GM23338 (cell line): ENCODE measurements around the gene PHAX. TPM values are rescaled to one million over a fixed set of nuclear protein-coding genes. Genes with fewer than 3 reads are reported as not detected.

Experiments
- ATAC-seq: fragments of 200-7000 bp; cut with Tn5 transposase; 3 replicates; pipeline ENCODE4 v1.9.1; 2020
- DNase-seq: peaks from one replicate; pipeline ENCODE4 v3.0.0-alpha.2; 2015; ENCODE audit warnings: low spot score
- H2AFZ ChIP-seq: fragments of 200-600 bp; sonication (generic); 2 replicates; pipeline ENCODE4 v1.8.0; 2016; ENCODE audit warnings: antibody characterized with exemption, mild to moderate bottlenecking, moderate library complexity
- H3F3A ChIP-seq: fragments of 200-600 bp; sonication (generic); replicated peaks from 2 replicates; pipeline ENCODE4 v1.8.0; 2017; ENCODE audit warnings: antibody characterized with exemption, mixed run types, low read depth
- H3K27ac ChIP-seq: fragments of 200-600 bp; sonication (generic); 2 replicates; pipeline ENCODE4 v1.6.1; 2016; ENCODE audit warnings: low read depth
- H3K27me3 ChIP-seq: fragments of 200-600 bp; sonication (generic); 2 replicates; pipeline ENCODE4 v1.8.0; 2016; ENCODE audit warnings: mild to moderate bottlenecking, mixed run types, moderate library complexity; ENCODE audit not compliant: insufficient read depth
- H3K36me3 ChIP-seq: fragments of 200-600 bp; sonication (generic); 2 replicates; pipeline ENCODE4 v1.8.0; 2016; ENCODE audit warnings: mild to moderate bottlenecking; ENCODE audit not compliant: insufficient read depth
- H3K4me1 ChIP-seq: fragments of 200-600 bp; sonication (generic); 2 replicates; pipeline ENCODE4 v1.8.0; 2016; ENCODE audit warnings: mild to moderate bottlenecking, moderate library complexity; ENCODE audit not compliant: insufficient read depth
- H3K4me2 ChIP-seq: fragments of 200-600 bp; sonication (generic); 2 replicates; pipeline ENCODE4 v1.7.1; 2017; ENCODE audit warnings: mixed run types
- H3K4me3 ChIP-seq: fragments of 200-600 bp; sonication (generic); 2 replicates; pipeline ENCODE4 v1.6.1; 2016; ENCODE audit warnings: mixed run types
- H3K79me2 ChIP-seq: fragments of 200-600 bp; sonication (generic); replicated peaks from 2 replicates; pipeline ENCODE4 v1.8.0; 2017; ENCODE audit warnings: mild to moderate bottlenecking; ENCODE audit not compliant: insufficient read depth
- H3K9me2 ChIP-seq: fragments of 200-600 bp; sonication (generic); 2 replicates; pipeline ENCODE4 v1.8.0; 2017; ENCODE audit not compliant: insufficient read depth
- H4K20me1 ChIP-seq: fragments of 200-600 bp; sonication (generic); replicated peaks from 2 replicates; pipeline ENCODE4 v1.8.0; 2017; ENCODE audit warnings: mild to moderate bottlenecking; ENCODE audit not compliant: insufficient read depth
- H3K27ac Mint-ChIP-seq: 2 replicates; pipeline ENCODE4 v1.8.0; 2020; ENCODE audit warnings: inconsistent platforms, mild to moderate bottlenecking, moderate library complexity, mixed read lengths
- H3K27me3 Mint-ChIP-seq: 3 replicates; pipeline ENCODE4 v1.8.0; 2022; ENCODE audit warnings: low read depth, mild to moderate bottlenecking, moderate library complexity, mixed read lengths, inconsistent platforms; ENCODE audit not compliant: insufficient read depth, poor library complexity
- H3K36me3 Mint-ChIP-seq: 3 replicates; pipeline ENCODE4 v1.8.0; 2021; ENCODE audit warnings: low read depth, mild to moderate bottlenecking, inconsistent platforms, moderate library complexity, mixed read lengths
- H3K4me1 Mint-ChIP-seq: 3 replicates; pipeline ENCODE4 v1.8.0; 2020; ENCODE audit warnings: mild to moderate bottlenecking, inconsistent platforms, mixed read lengths
- H3K4me3 Mint-ChIP-seq: 3 replicates; pipeline ENCODE4 v1.8.0; 2021; ENCODE audit warnings: moderate library complexity, mild to moderate bottlenecking, inconsistent platforms, mixed read lengths
- H3K9me3 Mint-ChIP-seq: 3 replicates; pipeline ENCODE4 v1.8.0; 2020; ENCODE audit warnings: moderate library complexity, mild to moderate bottlenecking, inconsistent platforms, mixed read lengths
- CREB1 ChIP-seq: fragments of 250-450 bp; sonication (Bioruptor Pico); IDR thresholded peaks from 2 replicates; pipeline ENCODE4 v1.5.0; 2020; ENCODE audit warnings: low read depth, mild to moderate bottlenecking, moderate library complexity
- EZH2phosphoT487 ChIP-seq: fragments of 200-600 bp; sonication (generic); IDR thresholded peaks from one replicate; pipeline ENCODE4 v1.8.1; 2018; ENCODE audit warnings: antibody characterized with exemption; ENCODE audit not compliant: unreplicated experiment
- JUNB ChIP-seq: IDR thresholded peaks from one replicate; pipeline ENCODE4 v1.6.1; 2016; ENCODE audit warnings: antibody characterized with exemption; ENCODE audit not compliant: unreplicated experiment
- NANOG ChIP-seq: IDR thresholded peaks from 2 replicates; pipeline ENCODE4 v1.6.1; 2016; ENCODE audit warnings: antibody characterized with exemption, borderline replicate concordance
- POLR2AphosphoS5 ChIP-seq: IDR thresholded peaks from 2 replicates; pipeline ENCODE4 v1.6.1; 2016; ENCODE audit warnings: antibody characterized with exemption, low read depth
- STAT1 ChIP-seq: IDR thresholded peaks from one replicate; pipeline ENCODE4 v1.6.1; 2016; ENCODE audit warnings: antibody characterized with exemption; ENCODE audit not compliant: unreplicated experiment
- ZNF114 ChIP-seq: fragments of 250-450 bp; sonication (Bioruptor Pico); IDR thresholded peaks from 2 replicates; pipeline ENCODE4 v1.5.0; 2020; ENCODE audit warnings: mild to moderate bottlenecking, moderate library complexity
- ZNF331 ChIP-seq: fragments of 250-450 bp; sonication (Bioruptor Pico); IDR thresholded peaks from 2 replicates; pipeline ENCODE4 v1.5.0; 2020; ENCODE audit warnings: low read depth, mild to moderate bottlenecking, moderate library complexity
- polyA plus RNA-seq: library from polyadenylated mRNA; unstranded; fragments of >200 nt; fragmentation: Nextera tagmentation; extraction: Ambion mirVana; gene quantifications from 2 replicates; pipeline ENCODE4 v1.2.1, GENCODE V29; 2016
- total RNA-seq: library from RNA; depleted of rRNA; stranded (reverse); fragments of >200 nt; shearing (Covaris generic); gene quantifications from 2 replicates; pipeline ENCODE4 v1.2.3, GENCODE V29; 2014
- TF ChIP-seq, protein P1 (sequence below): IDR thresholded peaks from one replicate; pipeline ENCODE4 v1.6.1; 2018; ENCODE audit warnings: antibody characterized with exemption; ENCODE audit not compliant: unreplicated experiment
- TF ChIP-seq, protein P2 (sequence below): IDR thresholded peaks from 2 replicates; pipeline ENCODE4 v1.6.1; 2016; ENCODE audit warnings: antibody characterized with exemption
- TF ChIP-seq, protein P3 (sequence below), 2 experiments: fragments of 200-600 bp in 1 of 2; sonication (generic) in 1 of 2; conservative IDR thresholded peaks; 2 replicates each; pipeline versions ENCODE4 v1.5.1 to v1.6.1; 2016 to 2017; ENCODE audit warnings: antibody characterized with exemption in 2 of 2, low read depth in 2 of 2, mild to moderate bottlenecking in 2 of 2, moderate library complexity in 1 of 2

The PHAX gene
- total and polyA plus RNA-seq, 2 experiments from 2014 or later: 75.9 to 140 TPM

DNA sequence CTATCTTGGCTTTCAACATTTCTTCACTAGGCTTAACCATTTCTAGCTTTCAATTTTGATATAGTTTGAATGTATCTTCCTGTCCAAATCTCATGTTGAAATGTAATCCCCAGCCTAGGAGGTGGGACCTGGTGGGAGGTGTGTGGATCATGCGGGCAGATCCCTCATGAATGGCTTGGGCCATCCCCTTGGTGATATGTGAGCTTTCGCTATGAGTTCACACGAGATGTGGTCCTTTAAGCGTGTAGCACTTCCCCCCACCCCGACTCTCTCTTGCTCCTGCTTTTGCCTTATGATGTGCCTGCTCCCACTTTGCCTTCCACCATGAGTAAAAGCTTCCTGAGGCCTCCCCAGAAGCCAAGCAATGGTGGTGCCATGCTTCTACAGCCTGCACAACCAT, 40.6 kb downstream of the PHAX start (continued):
- TF ChIP-seq, protein P1, sequence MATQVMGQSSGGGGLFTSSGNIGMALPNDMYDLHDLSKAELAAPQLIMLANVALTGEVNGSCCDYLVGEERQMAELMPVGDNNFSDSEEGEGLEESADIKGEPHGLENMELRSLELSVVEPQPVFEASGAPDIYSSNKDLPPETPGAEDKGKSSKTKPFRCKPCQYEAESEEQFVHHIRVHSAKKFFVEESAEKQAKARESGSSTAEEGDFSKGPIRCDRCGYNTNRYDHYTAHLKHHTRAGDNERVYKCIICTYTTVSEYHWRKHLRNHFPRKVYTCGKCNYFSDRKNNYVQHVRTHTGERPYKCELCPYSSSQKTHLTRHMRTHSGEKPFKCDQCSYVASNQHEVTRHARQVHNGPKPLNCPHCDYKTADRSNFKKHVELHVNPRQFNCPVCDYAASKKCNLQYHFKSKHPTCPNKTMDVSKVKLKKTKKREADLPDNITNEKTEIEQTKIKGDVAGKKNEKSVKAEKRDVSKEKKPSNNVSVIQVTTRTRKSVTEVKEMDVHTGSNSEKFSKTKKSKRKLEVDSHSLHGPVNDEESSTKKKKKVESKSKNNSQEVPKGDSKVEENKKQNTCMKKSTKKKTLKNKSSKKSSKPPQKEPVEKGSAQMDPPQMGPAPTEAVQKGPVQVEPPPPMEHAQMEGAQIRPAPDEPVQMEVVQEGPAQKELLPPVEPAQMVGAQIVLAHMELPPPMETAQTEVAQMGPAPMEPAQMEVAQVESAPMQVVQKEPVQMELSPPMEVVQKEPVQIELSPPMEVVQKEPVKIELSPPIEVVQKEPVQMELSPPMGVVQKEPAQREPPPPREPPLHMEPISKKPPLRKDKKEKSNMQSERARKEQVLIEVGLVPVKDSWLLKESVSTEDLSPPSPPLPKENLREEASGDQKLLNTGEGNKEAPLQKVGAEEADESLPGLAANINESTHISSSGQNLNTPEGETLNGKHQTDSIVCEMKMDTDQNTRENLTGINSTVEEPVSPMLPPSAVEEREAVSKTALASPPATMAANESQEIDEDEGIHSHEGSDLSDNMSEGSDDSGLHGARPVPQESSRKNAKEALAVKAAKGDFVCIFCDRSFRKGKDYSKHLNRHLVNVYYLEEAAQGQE: no peak
- no peak for TF ChIP-seq STAT1
- no peak for TF ChIP-seq POLR2AphosphoS5
- no peak for TF ChIP-seq EZH2phosphoT487
- TF ChIP-seq CREB1 (CRISPR knock-in tag): no peak

DNA sequence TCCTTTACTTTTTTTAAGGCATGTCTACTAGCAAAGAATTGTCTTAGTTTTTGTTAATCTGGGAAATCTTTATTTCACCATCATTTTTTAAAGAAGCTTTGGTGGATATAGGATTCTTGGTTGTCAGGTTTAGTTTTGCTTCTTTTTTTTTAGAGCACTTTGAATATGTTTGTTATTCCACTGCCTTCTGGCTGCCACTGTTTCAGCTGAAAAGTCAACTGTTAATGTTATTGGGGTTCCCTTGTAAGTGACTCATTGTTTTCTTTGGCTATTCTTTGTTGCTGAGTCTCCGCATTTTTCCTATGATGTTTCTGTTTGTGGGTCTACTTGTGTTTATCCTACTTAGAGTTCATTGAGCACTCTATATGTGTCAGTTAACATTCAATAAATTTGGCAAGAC, 44.4 kb downstream of the PHAX start:
- peaks cover 8% of the 10 kb centered on the region; the same call in 2 of the 3 replicates for H3K36me3 Mint-ChIP-seq
- DNase-seq: no peak
- Histone ChIP-seq H3K27me3 (no peaks in the 10 kb centered on the region), H3K4me3 (no peak overlapping the region), H3K4me2 (no peak overlapping the region), H3F3A (no peaks in the 10 kb centered on the region), H3K36me3 (no peaks in the 10 kb centered on the region; the same call in 1 of the 2 replicates), H3K79me2 (no peaks in the 10 kb centered on the region), H4K20me1 (no peaks in the 10 kb centered on the region), H2AFZ (no peak overlapping the region), H3K4me1 (no peaks in the 10 kb centered on the region), H3K9me2 (no peaks in the 10 kb centered on the region), H3K27ac (no peak overlapping the region)
- no peak overlapping the region for H3K27ac Mint-ChIP-seq
- H3K9me3 Mint-ChIP-seq: peaks cover 15% of the 10 kb centered on the region
- H3K27me3 Mint-ChIP-seq: peaks cover 3% of the 10 kb centered on the region
- TF ChIP-seq, protein P1: no peak
- TF ChIP-seq EZH2phosphoT487: no peak
- TF ChIP-seq CREB1 (CRISPR knock-in tag): no peak
- TF ChIP-seq, protein P2, sequence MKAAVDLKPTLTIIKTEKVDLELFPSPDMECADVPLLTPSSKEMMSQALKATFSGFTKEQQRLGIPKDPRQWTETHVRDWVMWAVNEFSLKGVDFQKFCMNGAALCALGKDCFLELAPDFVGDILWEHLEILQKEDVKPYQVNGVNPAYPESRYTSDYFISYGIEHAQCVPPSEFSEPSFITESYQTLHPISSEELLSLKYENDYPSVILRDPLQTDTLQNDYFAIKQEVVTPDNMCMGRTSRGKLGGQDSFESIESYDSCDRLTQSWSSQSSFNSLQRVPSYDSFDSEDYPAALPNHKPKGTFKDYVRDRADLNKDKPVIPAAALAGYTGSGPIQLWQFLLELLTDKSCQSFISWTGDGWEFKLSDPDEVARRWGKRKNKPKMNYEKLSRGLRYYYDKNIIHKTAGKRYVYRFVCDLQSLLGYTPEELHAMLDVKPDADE: no peak
- TF ChIP-seq, protein P3, sequence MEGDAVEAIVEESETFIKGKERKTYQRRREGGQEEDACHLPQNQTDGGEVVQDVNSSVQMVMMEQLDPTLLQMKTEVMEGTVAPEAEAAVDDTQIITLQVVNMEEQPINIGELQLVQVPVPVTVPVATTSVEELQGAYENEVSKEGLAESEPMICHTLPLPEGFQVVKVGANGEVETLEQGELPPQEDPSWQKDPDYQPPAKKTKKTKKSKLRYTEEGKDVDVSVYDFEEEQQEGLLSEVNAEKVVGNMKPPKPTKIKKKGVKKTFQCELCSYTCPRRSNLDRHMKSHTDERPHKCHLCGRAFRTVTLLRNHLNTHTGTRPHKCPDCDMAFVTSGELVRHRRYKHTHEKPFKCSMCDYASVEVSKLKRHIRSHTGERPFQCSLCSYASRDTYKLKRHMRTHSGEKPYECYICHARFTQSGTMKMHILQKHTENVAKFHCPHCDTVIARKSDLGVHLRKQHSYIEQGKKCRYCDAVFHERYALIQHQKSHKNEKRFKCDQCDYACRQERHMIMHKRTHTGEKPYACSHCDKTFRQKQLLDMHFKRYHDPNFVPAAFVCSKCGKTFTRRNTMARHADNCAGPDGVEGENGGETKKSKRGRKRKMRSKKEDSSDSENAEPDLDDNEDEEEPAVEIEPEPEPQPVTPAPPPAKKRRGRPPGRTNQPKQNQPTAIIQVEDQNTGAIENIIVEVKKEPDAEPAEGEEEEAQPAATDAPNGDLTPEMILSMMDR (conservative IDR thresholded peaks at IDR 0.05; ENCODE audit: low read depth in 2 of 2): no peak
- TF ChIP-seq NANOG: no peak
- TF ChIP-seq ZNF114 (CRISPR knock-in tag): no peak
- no peak for TF ChIP-seq ZNF331
- no peak for TF ChIP-seq JUNB
- H3K4me3 Mint-ChIP-seq: no peak overlapping the region
- ATAC-seq: no peak
- no peaks in the 10 kb centered on the region for H3K4me1 Mint-ChIP-seq
